Measurements from ENCODE around the gene CCDC192. TPM values are rescaled to one million over a fixed set of nuclear protein-coding genes. Genes with fewer than 3 reads are reported as not detected.
"Not testable (repeated sequence)": the region's sequence is repeated elsewhere in the genome, so short reads cannot be mapped to it uniquely, and the experiment has no call there.

Gene CCDC192
- polyA plus RNA-seq, 4 donors, result 0.07 to 0.49 TPM; not detected in 2

GRCh38 chr5:127706691-127707090 lies 3.5 kb downstream of the CCDC192 start:
- FAIRE-seq, result no peak
- 65 to 77% (median 74%) methylated on average over 1 of the region's 1 CpG for WGBS, 3 donors
- H3K4me1 ChIP-seq (ENCODE audit: control insufficient read depth in 3 of 3, insufficient read depth in 2 of 3, low read depth in 1 of 3, low read length in 2 of 3), result no peaks in the 10 kb centered on the region

GRCh38 chr5:127707209-127707608 lies 4.0 kb downstream of the CCDC192 start:
- Histone ChIP-seq H3K4me1 (ENCODE audit: control insufficient read depth in 3 of 3, insufficient read depth in 2 of 3, low read depth in 1 of 3, low read length in 2 of 3) (no peaks in the 10 kb centered on the region), H3K9me3 (ENCODE audit: control insufficient read depth in 2 of 2, insufficient read depth in 1 of 2, low read depth in 1 of 2, low read length in 1 of 2) (no peaks in the 10 kb centered on the region), H3K27me3 (ENCODE audit: control insufficient read depth in 3 of 3, insufficient read depth in 3 of 3, low read length in 3 of 3) (no peaks in the 10 kb centered on the region), H3K27ac (ENCODE audit: low read depth in 1 of 3, low read length in 2 of 3) (no peak overlapping the region), H3K36me3 (ENCODE audit: control insufficient read depth in 3 of 3, insufficient read depth in 2 of 3, low read depth in 1 of 3, low read length in 3 of 3) (no peaks in the 10 kb centered on the region), H3K4me3 (ENCODE audit: low read depth in 1 of 3, low read length in 3 of 3) (no peak overlapping the region)
- WGBS, 3 donors, result 59 to 62% (median 61%) methylated on average over 3 of the region's 3 CpGs
- no peak for DNase-seq
- FAIRE-seq, result no peak

More at GRCh38 chr5:127706691-127707090, 3.5 kb downstream of the CCDC192 start:
- Histone ChIP-seq H3K27ac (ENCODE audit: low read depth in 1 of 3, low read length in 2 of 3) (no peak overlapping the region), H3K9me3 (ENCODE audit: control insufficient read depth in 2 of 2, insufficient read depth in 1 of 2, low read depth in 1 of 2, low read length in 1 of 2) (no peaks in the 10 kb centered on the region), H3K4me3 (ENCODE audit: low read depth in 1 of 3, low read length in 3 of 3) (no peak overlapping the region), H3K27me3 (ENCODE audit: control insufficient read depth in 3 of 3, insufficient read depth in 3 of 3, low read length in 3 of 3) (no peaks in the 10 kb centered on the region), H3K36me3 (ENCODE audit: control insufficient read depth in 3 of 3, insufficient read depth in 2 of 3, low read depth in 1 of 3, low read length in 3 of 3) (no peaks in the 10 kb centered on the region)
- DNase-seq, result no peak

GRCh38 chr5:127713083-127713482 lies 9.9 kb downstream of the CCDC192 start:
- FAIRE-seq; H3K36me3 ChIP-seq (ENCODE audit: control insufficient read depth in 3 of 3, insufficient read depth in 2 of 3, low read depth in 1 of 3, low read length in 3 of 3); H3K4me1 ChIP-seq (ENCODE audit: control insufficient read depth in 3 of 3, insufficient read depth in 2 of 3, low read depth in 1 of 3, low read length in 2 of 3); H3K27me3 ChIP-seq (ENCODE audit: control insufficient read depth in 3 of 3, insufficient read depth in 3 of 3, low read length in 3 of 3); H3K9me3 ChIP-seq (ENCODE audit: control insufficient read depth in 2 of 2, insufficient read depth in 1 of 2, low read depth in 1 of 2, low read length in 1 of 2); H3K27ac ChIP-seq (ENCODE audit: low read depth in 1 of 3, low read length in 2 of 3); DNase-seq; H3K4me3 ChIP-seq (ENCODE audit: low read depth in 1 of 3, low read length in 3 of 3): not testable (repeated sequence)
- 64 to 68% (median 64%) methylated on average over 4 of the region's 4 CpGs for WGBS, 3 donors

- H3K27ac ChIP-seq (ENCODE audit: low read depth in 1 of 3, low read length in 2 of 3), result no peak overlapping the region
- DNase-seq (no peak), FAIRE-seq (no peak)
- H3K9me3 ChIP-seq (ENCODE audit: control insufficient read depth in 2 of 2, insufficient read depth in 1 of 2, low read depth in 1 of 2, low read length in 1 of 2), result peaks cover 0 to 18% of the 10 kb centered on the region in 2 donors
- H3K4me3 ChIP-seq (ENCODE audit: low read depth in 1 of 3, low read length in 3 of 3), result no peak overlapping the region
- H3K36me3 ChIP-seq (ENCODE audit: control insufficient read depth in 3 of 3, insufficient read depth in 2 of 3, low read depth in 1 of 3, low read length in 3 of 3), result no peaks in the 10 kb centered on the region
- 57 to 68% (median 63%) methylated on average over 1 of the region's 1 CpG for WGBS, 3 donors
- H3K27me3 ChIP-seq (ENCODE audit: control insufficient read depth in 3 of 3, insufficient read depth in 3 of 3, low read length in 3 of 3), result no peaks in the 10 kb centered on the region
- H3K4me1 ChIP-seq (ENCODE audit: control insufficient read depth in 3 of 3, insufficient read depth in 2 of 3, low read depth in 1 of 3, low read length in 2 of 3), result no peaks in the 10 kb centered on the region
Measured at GRCh38 chr5:127718181-127718580, 15.0 kb downstream of the CCDC192 start.

- no peaks in the 10 kb centered on the region for H3K36me3 ChIP-seq (ENCODE audit: control insufficient read depth in 3 of 3, insufficient read depth in 2 of 3, low read depth in 1 of 3, low read length in 3 of 3)
- no peak overlapping the region for H3K4me3 ChIP-seq (ENCODE audit: low read depth in 1 of 3, low read length in 3 of 3)
- peak in 1 of 2 donors; percentile 14 for DNase-seq
- no peak for FAIRE-seq
- no peaks in the 10 kb centered on the region for H3K27me3 ChIP-seq (ENCODE audit: control insufficient read depth in 3 of 3, insufficient read depth in 3 of 3, low read length in 3 of 3)
- H3K9me3 ChIP-seq (ENCODE audit: control insufficient read depth in 2 of 2, insufficient read depth in 1 of 2, low read depth in 1 of 2, low read length in 1 of 2), result peaks cover 0 to 18% of the 10 kb centered on the region in 2 donors
- H3K27ac ChIP-seq (ENCODE audit: low read depth in 1 of 3, low read length in 2 of 3), result no peak overlapping the region
- no peaks in the 10 kb centered on the region for H3K4me1 ChIP-seq (ENCODE audit: control insufficient read depth in 3 of 3, insufficient read depth in 2 of 3, low read depth in 1 of 3, low read length in 2 of 3)
- 50 to 68% (median 57%) methylated on average over 2 of the region's 2 CpGs for WGBS, 3 donors
Measured at GRCh38 chr5:127723571-127723970, 20.4 kb downstream of the CCDC192 start.

- WGBS, 3 donors, result 80 to 96% (median 90%) methylated on average over 1 of the region's 1 CpG
- Histone ChIP-seq H3K4me1 (ENCODE audit: control insufficient read depth in 3 of 3, insufficient read depth in 2 of 3, low read depth in 1 of 3, low read length in 2 of 3) (no peaks in the 10 kb centered on the region), H3K27ac (ENCODE audit: low read depth in 1 of 3, low read length in 2 of 3) (no peak overlapping the region), H3K36me3 (ENCODE audit: control insufficient read depth in 3 of 3, insufficient read depth in 2 of 3, low read depth in 1 of 3, low read length in 3 of 3) (no peaks in the 10 kb centered on the region), H3K27me3 (ENCODE audit: control insufficient read depth in 3 of 3, insufficient read depth in 3 of 3, low read length in 3 of 3) (no peaks in the 10 kb centered on the region), H3K4me3 (ENCODE audit: low read depth in 1 of 3, low read length in 3 of 3) (no peak overlapping the region), H3K9me3 (ENCODE audit: control insufficient read depth in 2 of 2, insufficient read depth in 1 of 2, low read depth in 1 of 2, low read length in 1 of 2) (peaks cover 0 to 8% of the 10 kb centered on the region in 2 donors)
- DNase-seq (no peak), FAIRE-seq (peak; percentile 57)
Measured at GRCh38 chr5:127725673-127726072, 22.5 kb downstream of the CCDC192 start.

GRCh38 chr5:127732963-127733362 lies 29.8 kb downstream of the CCDC192 start:
- FAIRE-seq (no peak), DNase-seq (no peak)
- no peak overlapping the region for H3K27ac ChIP-seq (ENCODE audit: low read depth in 1 of 3, low read length in 2 of 3)
- WGBS, 3 donors, result 70 to 84% (median 81%) methylated on average over 1 of the region's 1 CpG
- H3K36me3 ChIP-seq (ENCODE audit: control insufficient read depth in 3 of 3, insufficient read depth in 2 of 3, low read depth in 1 of 3, low read length in 3 of 3), result no peaks in the 10 kb centered on the region
- no peaks in the 10 kb centered on the region for H3K27me3 ChIP-seq (ENCODE audit: control insufficient read depth in 3 of 3, insufficient read depth in 3 of 3, low read length in 3 of 3)
- H3K4me3 ChIP-seq (ENCODE audit: low read depth in 1 of 3, low read length in 3 of 3), result no peak overlapping the region
- no peaks in the 10 kb centered on the region for H3K4me1 ChIP-seq (ENCODE audit: control insufficient read depth in 3 of 3, insufficient read depth in 2 of 3, low read depth in 1 of 3, low read length in 2 of 3)
- H3K9me3 ChIP-seq (ENCODE audit: control insufficient read depth in 2 of 2, insufficient read depth in 1 of 2, low read depth in 1 of 2, low read length in 1 of 2), result no peaks in the 10 kb centered on the region

GRCh38 chr5:127739348-127739747 lies 36.2 kb downstream of the CCDC192 start:
- not testable (repeated sequence) for H3K9me3 ChIP-seq (ENCODE audit: control insufficient read depth in 2 of 2, insufficient read depth in 1 of 2, low read depth in 1 of 2, low read length in 1 of 2); H3K27me3 ChIP-seq (ENCODE audit: control insufficient read depth in 3 of 3, insufficient read depth in 3 of 3, low read length in 3 of 3); H3K4me3 ChIP-seq (ENCODE audit: low read depth in 1 of 3, low read length in 3 of 3); FAIRE-seq; H3K36me3 ChIP-seq (ENCODE audit: control insufficient read depth in 3 of 3, insufficient read depth in 2 of 3, low read depth in 1 of 3, low read length in 3 of 3); H3K4me1 ChIP-seq (ENCODE audit: control insufficient read depth in 3 of 3, insufficient read depth in 2 of 3, low read depth in 1 of 3, low read length in 2 of 3); H3K27ac ChIP-seq (ENCODE audit: low read depth in 1 of 3, low read length in 2 of 3); DNase-seq
- WGBS, 3 donors, result 59 to 70% (median 67%) methylated on average over 12 to 14 of the region's 14 CpGs

- H3K27me3 ChIP-seq (ENCODE audit: control insufficient read depth in 3 of 3, insufficient read depth in 3 of 3, low read length in 3 of 3), result no peaks in the 10 kb centered on the region
- FAIRE-seq, result no peak
Measured at GRCh38 chr5:127739807-127740384, 36.7 kb downstream of the CCDC192 start.

More at GRCh38 chr5:127739807-127740384, 36.7 kb downstream of the CCDC192 start:
- H3K9me3 ChIP-seq (ENCODE audit: control insufficient read depth in 2 of 2, insufficient read depth in 1 of 2, low read depth in 1 of 2, low read length in 1 of 2), result no peaks in the 10 kb centered on the region
- no peak overlapping the region for H3K4me3 ChIP-seq (ENCODE audit: low read depth in 1 of 3, low read length in 3 of 3)
- WGBS, 3 donors, result 75 to 90% (median 87%) methylated on average over 9 of the region's 10 CpGs
- DNase-seq, result no peak
- no peaks in the 10 kb centered on the region for H3K36me3 ChIP-seq (ENCODE audit: control insufficient read depth in 3 of 3, insufficient read depth in 2 of 3, low read depth in 1 of 3, low read length in 3 of 3)
- H3K27ac ChIP-seq (ENCODE audit: low read depth in 1 of 3, low read length in 2 of 3), result no peak overlapping the region
- H3K4me1 ChIP-seq (ENCODE audit: control insufficient read depth in 3 of 3, insufficient read depth in 2 of 3, low read depth in 1 of 3, low read length in 2 of 3), result no peaks in the 10 kb centered on the region

Data from small intestine (tissue), 7 donors.